ENCODE results near the gene TMCO6. TPM values are rescaled to one million over a fixed set of nuclear protein-coding genes. Genes with fewer than 3 reads are reported as not detected.

The TMCO6 gene
- polyA plus RNA-seq, 4 donors, result 5.4 to 21.3 (median 9.9) TPM

DNA sequence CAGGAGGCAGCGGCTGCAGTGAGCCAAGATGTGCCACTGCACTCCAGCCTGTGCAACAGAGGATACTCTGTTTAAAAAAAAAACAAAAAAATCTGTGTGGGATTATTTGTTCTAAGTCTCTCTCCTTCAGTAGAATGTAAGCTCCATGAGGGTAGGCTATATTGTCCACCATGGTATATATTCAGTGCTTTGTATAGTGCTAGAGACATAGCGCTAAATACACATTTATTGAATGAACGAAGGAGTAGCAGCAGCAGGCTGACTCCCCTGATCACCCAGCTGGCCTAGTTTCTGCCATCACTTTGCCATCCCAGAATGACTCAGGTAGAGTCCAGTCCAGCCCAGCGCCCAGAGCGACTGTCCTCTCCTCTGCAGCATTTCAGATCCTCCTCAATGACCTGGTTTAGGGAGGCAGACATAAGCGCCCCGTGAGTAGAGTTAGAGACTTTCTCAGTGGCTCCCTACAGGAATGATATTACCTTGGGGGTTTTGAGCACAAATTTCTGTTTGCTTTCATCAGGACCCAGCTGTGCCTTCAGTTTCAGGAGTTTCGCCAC, 51.2 kb downstream of the TMCO6 start:
- FAIRE-seq (no peak), DNase-seq (no peak)
- Histone ChIP-seq H3K4me3 (ENCODE audit: low read depth in 1 of 3, low read length in 3 of 3) (peak overlapping the region; percentile 59 to 75 (median 66)), H3K9me3 (ENCODE audit: control insufficient read depth in 2 of 2, insufficient read depth in 1 of 2, low read depth in 1 of 2, low read length in 1 of 2) (no peaks in the 10 kb centered on the region), H3K27me3 (ENCODE audit: control insufficient read depth in 3 of 3, insufficient read depth in 3 of 3, low read length in 3 of 3) (no peaks in the 10 kb centered on the region), H3K27ac (ENCODE audit: low read depth in 1 of 3, low read length in 2 of 3) (peak overlapping the region; percentile 57 to 85 (median 84)), H3K4me1 (ENCODE audit: control insufficient read depth in 3 of 3, insufficient read depth in 2 of 3, low read depth in 1 of 3, low read length in 2 of 3) (peaks cover 2 to 10% (median 3%) of the 10 kb centered on the region in 3 donors), H3K36me3 (ENCODE audit: control insufficient read depth in 3 of 3, insufficient read depth in 2 of 3, low read depth in 1 of 3, low read length in 3 of 3) (peaks cover 6 to 27% (median 7%) of the 10 kb centered on the region in 3 donors)
- 44 to 54% (median 47%) methylated on average over 8 of the region's 8 CpGs for WGBS, 3 donors

- FAIRE-seq (no peak), DNase-seq (peak; percentile 95 to 96)
- 0 to 1% (median 0%) methylated on average over 60 to 61 of the region's 61 CpGs for WGBS, 3 donors
- Histone ChIP-seq H3K27me3 (ENCODE audit: control insufficient read depth in 3 of 3, insufficient read depth in 3 of 3, low read length in 3 of 3) (no peaks in the 10 kb centered on the region), H3K4me1 (ENCODE audit: control insufficient read depth in 3 of 3, insufficient read depth in 2 of 3, low read depth in 1 of 3, low read length in 2 of 3) (peaks cover 2 to 10% (median 3%) of the 10 kb centered on the region in 3 donors), H3K27ac (ENCODE audit: low read depth in 1 of 3, low read length in 2 of 3) (peak within 1 kb of the TSS; percentile 83 to 85 (median 84)), H3K4me3 (ENCODE audit: low read depth in 1 of 3, low read length in 3 of 3) (peak within 1 kb of the TSS; percentile 59 to 75 (median 66)), H3K9me3 (ENCODE audit: control insufficient read depth in 2 of 2, insufficient read depth in 1 of 2, low read depth in 1 of 2, low read length in 1 of 2) (no peaks in the 10 kb centered on the region), H3K36me3 (ENCODE audit: control insufficient read depth in 3 of 3, insufficient read depth in 2 of 3, low read depth in 1 of 3, low read length in 3 of 3) (peaks cover 9 to 26% (median 15%) of the 10 kb centered on the region in 3 donors)
Measured at GRCh38 chr5:140690941-140691924, 52.0 kb downstream of the TMCO6 start, which contains the start of the genes HARS1 and HARS2. Gene HARS1 (minus strand): TSS chr5:140691370. CDS start chr5:140691304, 66 bp downstream. Gene HARS2 (plus strand): TSS chr5:140691455. CDS start chr5:140691649, 194 bp downstream.

- FAIRE-seq, result no peak
- Histone ChIP-seq H3K4me1 (ENCODE audit: control insufficient read depth in 3 of 3, insufficient read depth in 2 of 3, low read depth in 1 of 3, low read length in 2 of 3) (peaks cover 2 to 9% (median 3%) of the 10 kb centered on the region in 3 donors), H3K9me3 (ENCODE audit: control insufficient read depth in 2 of 2, insufficient read depth in 1 of 2, low read depth in 1 of 2, low read length in 1 of 2) (no peaks in the 10 kb centered on the region), H3K4me3 (ENCODE audit: low read depth in 1 of 3, low read length in 3 of 3) (no peak overlapping the region), H3K27ac (ENCODE audit: low read depth in 1 of 3, low read length in 2 of 3) (no peak overlapping the region), H3K36me3 (ENCODE audit: control insufficient read depth in 3 of 3, insufficient read depth in 2 of 3, low read depth in 1 of 3, low read length in 3 of 3) (peaks cover 17 to 33% (median 24%) of the 10 kb centered on the region in 3 donors), H3K27me3 (ENCODE audit: control insufficient read depth in 3 of 3, insufficient read depth in 3 of 3, low read length in 3 of 3) (no peaks in the 10 kb centered on the region)
- WGBS, 3 donors, result 75 to 87% (median 85%) methylated on average over 5 of the region's 5 CpGs
- DNase-seq, result no peak
Measured at GRCh38 chr5:140694276-140694675, 55.0 kb downstream of the TMCO6 start.

Other genes with a start within 250 kb of the TMCO6 start
- 100 to 1,000 TPM in 1 of 4 donors, 10 to 100 TPM in 3; 44.2 to 136 (median 61.9) TPM for gene ANKHD1, start 237.6 kb upstream of the TMCO6 start, polyA plus RNA-seq
- gene EIF4EBP3, start 91.8 kb upstream of the TMCO6 start, polyA plus RNA-seq, result 10 to 100 TPM; 20.2 to 100.0 (median 60.7) TPM
- 10 to 100 TPM; 19.0 to 49.9 (median 32.3) TPM for gene SRA1, start 82.0 kb upstream of the TMCO6 start, polyA plus RNA-seq
- 10 to 100 TPM in 3 of 4 donors, 1 to 10 TPM in 1; 9.5 to 22.9 (median 17.4) TPM for gene APBB3, start 74.9 kb upstream of the TMCO6 start, polyA plus RNA-seq
- 10 to 100 TPM; 35.7 to 74.6 (median 57.9) TPM for gene SLC35A4, start 74.6 kb upstream of the TMCO6 start, polyA plus RNA-seq
- gene CD14, start 6.3 kb upstream of the TMCO6 start, polyA plus RNA-seq, result 10 to 100 TPM in 1 of 4 donors, 1 to 10 TPM in 3; 3.1 to 30.3 (median 8.5) TPM
- gene NDUFA2, start 8.2 kb downstream of the TMCO6 start, polyA plus RNA-seq, result 100 to 1,000 TPM in 3 of 4 donors, 10 to 100 TPM in 1; 86.0 to 414 (median 240) TPM
- gene IK, start 8.4 kb downstream of the TMCO6 start, polyA plus RNA-seq, result 10 to 100 TPM; 60.0 to 96.6 (median 66.8) TPM
- 10 to 100 TPM; 20.3 to 28.9 (median 22.4) TPM for gene WDR55, start 25.5 kb downstream of the TMCO6 start, polyA plus RNA-seq
- 1 to 10 TPM in 3 of 4 donors, under 1 TPM in 1; 0.16 to 3.1 (median 1.9) TPM for gene DND1, start 34.1 kb downstream of the TMCO6 start, polyA plus RNA-seq
- gene HARS1, start 51.9 kb downstream of the TMCO6 start, polyA plus RNA-seq, result 10 to 100 TPM; 35.3 to 47.0 (median 40.7) TPM
- 10 to 100 TPM; 21.8 to 38.0 (median 23.2) TPM for gene HARS2, start 52.0 kb downstream of the TMCO6 start, polyA plus RNA-seq
- gene ZMAT2, start 61.0 kb downstream of the TMCO6 start, polyA plus RNA-seq, result 10 to 100 TPM; 50.3 to 79.2 (median 61.8) TPM
- gene PCDHA1, start 146.7 kb downstream of the TMCO6 start, polyA plus RNA-seq, result under 1 TPM in 2 of 4 donors, not detected in 2; 0.06 to 0.43 TPM
- under 1 TPM in 2 of 4 donors, not detected in 2; 0.06 to 0.07 TPM for gene PCDHA2, start 155.4 kb downstream of the TMCO6 start, polyA plus RNA-seq
- gene PCDHA3, start 161.6 kb downstream of the TMCO6 start, polyA plus RNA-seq, result under 1 TPM in 2 of 4 donors, not detected in 2; 0.10 to 0.28 TPM
- under 1 TPM in 2 of 4 donors, not detected in 2; 0.19 to 0.57 TPM for gene PCDHA4, start 167.6 kb downstream of the TMCO6 start, polyA plus RNA-seq
- under 1 TPM in 2 of 4 donors, not detected in 2; 0.07 to 0.19 TPM for gene PCDHA5, start 182.2 kb downstream of the TMCO6 start, polyA plus RNA-seq
- gene PCDHA6, start 188.5 kb downstream of the TMCO6 start, polyA plus RNA-seq, result under 1 TPM in 2 of 4 donors, not detected in 2; 0.12 to 0.27 TPM
- gene PCDHA7, start 194.8 kb downstream of the TMCO6 start, polyA plus RNA-seq, result under 1 TPM in 2 of 4 donors, not detected in 2; 0.06 to 0.07 TPM
- under 1 TPM in 2 of 4 donors, not detected in 2; 0.04 to 0.06 TPM for gene PCDHA8, start 201.7 kb downstream of the TMCO6 start, polyA plus RNA-seq
- under 1 TPM in 2 of 4 donors, not detected in 2; 0.01 to 0.06 TPM for gene PCDHA9, start 208.9 kb downstream of the TMCO6 start, polyA plus RNA-seq
- gene PCDHA10, start 216.4 kb downstream of the TMCO6 start, polyA plus RNA-seq, result under 1 TPM in 2 of 4 donors, not detected in 2; 0.04 to 0.13 TPM
- gene PCDHA11, start 229.5 kb downstream of the TMCO6 start, polyA plus RNA-seq, result under 1 TPM in 2 of 4 donors, not detected in 2; 0.09 to 0.21 TPM
- under 1 TPM in 2 of 4 donors, not detected in 2; 0.01 to 0.03 TPM for gene PCDHA12, start 235.9 kb downstream of the TMCO6 start, polyA plus RNA-seq
- gene PCDHA13, start 242.7 kb downstream of the TMCO6 start, polyA plus RNA-seq, result under 1 TPM in 2 of 4 donors, not detected in 2; 0.03 to 0.06 TPM

All from small intestine (tissue), 7 donors.